TTC549 (cell line): ENCODE data around the gene TIMM22.

Experiments
- FAIRE-seq: peaks from 2 replicates; lab custom pipeline; 2012; peaks lifted over from hg19 to GRCh38; lab: Jason Lieb, UNC

Gene TIMM22

DNA sequence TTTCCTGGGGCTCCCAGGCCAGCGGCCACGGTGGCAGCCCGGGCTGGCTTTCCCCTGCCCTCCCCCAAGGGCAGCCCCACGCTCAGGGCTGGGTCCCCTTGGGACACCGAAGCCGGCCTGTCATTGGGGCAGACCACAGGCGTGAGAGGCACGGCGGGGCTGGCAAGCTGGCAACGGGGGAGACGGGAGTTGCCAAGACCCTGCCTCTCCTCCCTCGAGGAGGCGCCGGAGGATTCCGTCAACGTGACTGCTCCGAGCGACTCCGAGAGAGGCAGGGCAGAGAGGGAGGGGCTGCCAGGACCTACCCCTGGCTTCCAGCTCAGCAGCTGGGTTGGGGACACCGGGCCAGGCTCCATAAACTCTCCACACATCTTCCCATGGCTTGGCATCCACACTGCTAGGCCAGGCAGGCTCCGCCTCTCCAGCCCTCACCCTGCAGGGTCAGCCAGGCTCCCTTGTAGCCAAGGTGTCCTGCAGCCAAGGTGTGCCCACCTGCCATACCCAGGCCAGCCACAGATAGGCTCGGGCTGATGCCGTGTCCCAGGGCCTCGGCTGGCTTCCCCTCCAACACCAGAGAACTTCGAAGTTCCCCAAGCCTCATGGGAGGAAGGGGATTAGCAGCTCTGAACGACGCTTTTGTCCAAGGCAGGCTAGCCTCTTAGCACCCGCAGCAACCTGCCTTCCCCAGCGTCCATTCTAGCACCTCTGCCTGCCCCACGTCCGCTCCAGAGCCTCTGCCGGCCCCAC lies 25.5 kb downstream of the TIMM22 start:
- no peak for FAIRE-seq

DNA sequence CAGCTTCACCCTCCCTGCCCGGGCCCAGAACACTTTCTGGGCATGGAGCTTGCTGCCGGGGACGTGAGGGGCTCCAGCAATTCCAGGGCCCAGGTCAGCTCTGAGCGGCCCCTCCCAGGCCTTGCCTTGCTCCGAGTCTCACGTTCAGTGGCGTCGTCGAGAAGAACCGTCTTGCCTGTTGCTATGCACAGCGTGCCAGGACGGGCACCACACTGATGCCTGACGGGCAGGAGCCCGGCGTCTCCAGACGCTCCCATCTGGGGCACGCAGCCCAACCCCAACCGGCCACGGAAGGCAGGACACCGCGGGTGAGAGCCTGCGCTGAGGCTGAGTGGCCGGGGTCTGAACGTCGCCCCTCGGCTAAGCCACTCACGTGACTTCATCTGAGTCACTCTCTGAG lies 27.1 kb downstream of the TIMM22 start:
- no peak for FAIRE-seq

GRCh38 chr17:1025733-1026598 lies 29.0 kb downstream of the TIMM22 start:
- FAIRE-seq: no peak

DNA sequence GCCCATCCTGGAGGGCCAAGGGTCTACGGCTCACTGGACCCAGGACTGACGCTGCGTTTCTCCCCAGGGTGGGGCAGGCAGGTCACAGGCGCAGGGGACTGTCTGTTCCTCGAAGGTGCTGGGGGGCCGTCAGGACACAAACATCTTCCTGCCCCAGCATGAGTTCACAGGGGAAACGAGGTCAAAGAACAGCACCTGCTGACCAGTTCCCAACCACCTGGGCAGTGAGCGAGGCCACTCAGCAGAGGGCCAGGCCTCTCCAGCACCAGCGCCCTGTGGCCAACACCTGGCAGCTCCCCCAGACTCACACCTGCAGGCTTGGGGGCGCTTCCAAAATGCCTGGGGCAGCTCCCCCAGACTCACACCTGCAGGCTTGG lies 29.7 kb downstream of the TIMM22 start:
- FAIRE-seq: no peak

- FAIRE-seq: no peak
Measured at GRCh38 chr17:1027044-1027443, 30.1 kb downstream of the TIMM22 start.

DNA sequence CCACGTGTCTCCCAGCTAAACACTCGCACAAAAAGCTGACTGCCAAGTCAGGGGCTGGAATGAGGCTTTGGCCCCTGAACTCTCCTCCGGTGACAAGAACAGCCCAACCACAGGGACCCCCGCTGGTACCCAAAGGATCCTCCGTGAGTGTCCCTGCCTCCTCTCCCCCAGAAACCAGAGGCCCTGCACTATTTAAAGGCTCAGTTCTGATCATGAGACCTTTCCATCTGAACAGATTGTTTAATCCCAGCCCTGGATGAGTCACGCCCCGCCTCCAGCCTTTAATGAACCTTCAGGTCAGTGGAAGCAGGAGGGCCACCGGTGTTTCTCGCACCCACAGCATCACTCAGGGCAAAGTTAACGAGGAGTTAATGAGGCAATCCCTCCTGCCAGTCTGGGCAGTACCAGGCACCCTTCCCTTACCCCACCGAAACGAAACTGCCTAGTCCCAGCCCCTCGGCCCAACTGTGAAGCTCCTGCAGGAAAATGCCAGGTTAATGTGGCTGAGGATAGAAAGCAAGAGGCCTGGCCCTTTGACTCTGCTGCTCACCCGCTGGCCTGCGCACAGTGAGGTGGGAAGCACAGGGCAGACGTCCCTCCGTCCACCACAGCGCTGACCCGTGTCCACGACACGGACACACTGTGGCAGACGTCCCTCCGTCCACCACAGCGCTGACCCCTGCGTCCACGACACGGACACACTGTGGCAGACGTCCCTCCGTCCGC lies 32.4 kb downstream of the TIMM22 start:
- no peak for FAIRE-seq

DNA sequence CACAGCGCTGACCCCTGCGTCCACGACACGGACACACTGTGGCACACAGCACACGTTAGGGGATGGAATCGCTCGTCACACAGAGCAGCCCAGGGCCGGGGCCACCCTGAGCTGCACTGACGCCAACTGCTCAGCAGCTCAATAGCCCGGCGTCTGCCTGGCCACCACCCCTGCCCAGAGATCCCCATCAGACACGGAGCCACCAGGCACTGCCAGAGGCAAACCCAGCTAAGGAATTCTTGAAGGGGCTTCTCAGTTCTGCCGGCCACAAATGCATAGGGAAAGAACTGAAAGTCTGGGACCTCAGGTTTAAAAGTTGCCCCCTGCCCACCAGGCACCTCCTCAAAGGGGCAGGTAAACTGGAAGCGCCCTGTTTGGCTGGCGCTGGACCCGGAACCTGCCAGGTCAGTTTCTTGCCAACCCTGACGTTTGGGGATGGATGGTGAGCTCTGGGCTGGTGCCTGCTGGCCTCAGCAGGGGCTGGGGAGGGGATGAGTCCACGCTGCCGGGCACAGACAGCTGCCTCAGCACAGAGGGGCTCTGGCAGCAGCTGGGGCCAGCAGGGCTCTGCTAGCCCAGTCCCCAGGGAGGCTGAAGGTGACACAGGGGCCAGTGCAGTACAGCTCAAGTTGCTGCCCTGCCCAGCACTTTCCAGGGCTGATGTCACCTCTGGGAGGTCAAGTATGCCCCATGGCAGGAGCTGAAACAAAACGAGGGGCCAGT lies 33.2 kb downstream of the TIMM22 start:
- FAIRE-seq: no peak

DNA sequence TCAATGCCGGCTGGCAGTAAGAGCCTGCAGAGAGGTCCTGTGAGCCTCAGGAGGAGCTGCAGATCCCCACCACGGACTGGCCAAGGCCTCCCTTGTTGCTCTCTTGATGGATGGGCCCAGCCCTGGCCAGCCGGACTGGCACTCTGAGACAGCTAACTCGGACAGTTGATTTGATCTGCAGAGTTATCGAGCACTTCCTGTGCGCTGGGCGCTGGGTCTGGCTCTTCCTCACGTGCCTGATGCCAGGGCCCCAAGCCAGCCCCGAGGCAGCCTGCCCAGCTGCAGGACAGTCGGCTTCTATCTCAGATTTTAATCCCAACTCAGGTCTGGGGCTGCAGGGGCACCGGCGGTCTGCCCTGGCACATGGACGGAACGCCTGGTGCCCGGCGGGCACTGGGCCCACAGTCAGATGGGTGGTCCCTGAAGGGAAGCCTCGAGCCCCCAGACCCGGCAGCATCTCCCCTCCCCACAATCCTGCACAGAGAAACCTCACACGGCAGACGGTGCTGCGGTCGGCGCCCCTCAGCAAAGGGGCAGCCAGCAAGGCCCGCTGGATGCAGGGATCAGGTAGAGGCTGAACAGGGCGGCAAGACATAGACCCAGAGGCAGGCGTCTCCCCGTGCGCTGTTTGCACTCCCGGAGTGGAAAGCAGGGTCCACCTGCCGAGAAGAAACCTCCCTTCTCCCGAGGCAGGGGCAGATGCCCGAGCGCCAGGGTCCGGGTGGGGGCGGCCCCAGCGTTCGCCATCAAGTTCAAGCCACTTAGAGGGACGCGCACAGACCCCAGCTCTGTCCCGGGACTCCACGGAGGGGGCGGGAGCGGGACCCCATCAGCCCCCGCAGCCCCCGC lies 34.0 kb downstream of the TIMM22 start:
- FAIRE-seq: no peak

- FAIRE-seq: no peak
Measured at GRCh38 chr17:1031711-1032110, 34.8 kb downstream of the TIMM22 start.

DNA sequence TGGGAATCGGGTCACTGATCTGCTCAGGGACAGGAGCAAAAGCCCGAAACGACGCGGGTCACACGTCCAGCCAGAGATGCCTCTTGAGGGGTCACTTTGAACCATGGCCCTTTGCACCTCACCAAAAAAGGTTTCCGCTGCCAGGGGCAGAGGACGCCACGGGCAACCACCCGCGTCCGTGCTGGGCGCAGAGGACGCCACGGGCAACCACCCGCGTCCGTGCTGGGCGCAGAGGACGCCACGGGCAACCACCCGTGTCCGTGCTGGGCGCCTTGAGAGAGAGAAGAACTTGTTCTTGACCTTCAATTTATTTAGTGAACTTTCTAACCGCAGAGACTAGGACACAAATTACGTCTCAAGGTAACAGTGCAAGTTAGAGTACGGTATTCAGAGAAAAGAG lies 35.5 kb downstream of the TIMM22 start:
- FAIRE-seq: no peak

DNA sequence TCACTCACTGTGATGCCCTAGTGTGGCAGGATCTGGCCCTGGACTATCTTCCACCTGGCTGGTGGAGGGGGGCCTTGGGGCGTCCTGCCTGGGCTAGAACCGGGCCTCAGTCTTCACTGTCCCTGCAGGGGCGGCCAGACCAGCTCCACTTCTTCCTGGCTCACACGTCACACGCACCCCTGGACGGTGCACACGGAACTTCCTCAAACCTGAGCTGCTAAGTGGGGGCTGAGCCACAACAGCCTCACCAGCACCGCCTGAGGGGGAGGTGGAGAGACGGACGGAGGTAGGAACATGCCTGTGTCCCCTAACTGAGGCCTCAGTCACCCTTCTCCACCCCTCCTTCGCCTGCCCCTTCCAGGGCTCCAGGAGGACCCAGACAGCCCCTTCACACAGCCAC lies 36.6 kb downstream of the TIMM22 start:
- FAIRE-seq: no peak

DNA sequence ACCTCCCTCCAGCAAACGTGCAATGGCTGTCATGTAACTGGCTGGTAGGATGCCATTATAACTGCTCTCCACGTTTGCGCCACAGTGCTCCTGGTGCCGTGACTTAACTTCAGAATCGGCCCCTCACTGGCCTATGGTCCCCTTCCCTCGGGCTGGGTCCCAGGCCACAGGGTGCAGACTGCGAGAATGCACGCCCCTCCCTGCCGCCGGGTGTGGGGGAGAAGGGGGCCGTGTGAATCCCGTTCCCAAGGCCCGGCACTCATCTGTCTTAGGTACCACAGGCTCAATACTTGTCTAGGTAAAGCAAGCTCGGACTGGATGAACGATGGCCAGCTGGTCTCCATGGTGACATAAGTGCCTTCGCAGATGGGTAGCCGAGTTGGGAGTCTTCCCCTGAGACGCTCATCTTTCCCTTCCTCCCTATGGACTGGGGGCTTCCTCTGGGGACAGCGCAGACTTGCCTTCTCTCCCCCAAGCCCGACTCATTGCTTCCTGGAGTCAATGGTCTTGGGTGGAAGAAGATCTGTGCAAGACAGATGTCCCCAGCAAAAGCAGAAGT lies 37.8 kb downstream of the TIMM22 start:
- no peak for FAIRE-seq

GRCh38 chr17:1035546-1036170 lies 38.7 kb downstream of the TIMM22 start:
- no peak for FAIRE-seq

GRCh38 chr17:1036171-1036844 lies 39.4 kb downstream of the TIMM22 start:
- no peak for FAIRE-seq

DNA sequence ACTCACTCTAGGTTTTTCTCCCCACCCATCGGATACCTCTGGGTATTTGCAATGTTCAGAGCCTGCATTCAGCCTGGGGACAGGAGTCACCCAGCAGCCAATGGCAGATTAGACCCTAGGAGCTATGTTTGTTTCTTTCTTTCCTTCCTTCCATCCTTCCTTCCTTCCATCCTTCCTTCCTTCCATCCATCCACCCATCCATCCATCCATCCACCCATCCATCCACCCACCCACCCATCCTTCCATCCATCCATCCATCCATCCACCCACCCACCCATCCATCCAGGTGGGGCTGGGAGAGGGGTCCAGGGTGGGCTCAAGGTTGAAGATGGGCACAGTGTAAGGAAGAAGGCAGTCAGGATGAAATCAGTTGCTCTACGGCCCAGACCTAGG lies 39.9 kb downstream of the TIMM22 start:
- FAIRE-seq: no peak

GRCh38 chr17:1037238-1037879 lies 40.4 kb downstream of the TIMM22 start:
- no peak for FAIRE-seq

- no peak for FAIRE-seq
Measured at GRCh38 chr17:1038459-1039122, 41.7 kb downstream of the TIMM22 start.

- no peak for FAIRE-seq
Measured at GRCh38 chr17:1039123-1039507, 42.2 kb downstream of the TIMM22 start.
